HCT116 (cell line): ENCODE results near the gene LAMA1. TPM values are rescaled to one million over a fixed set of nuclear protein-coding genes. Genes with fewer than 3 reads are reported as not detected.

Experiments used
- ATAC-seq: fragments of 200-7000 bp; cut with Tn5 transposase; 2 replicates; pipeline ENCODE4 v1.9.1; 2020; ENCODE audit warnings: mild to moderate bottlenecking, moderate library complexity
- BruUV-seq: library from RNA; stranded (reverse); fragments of 400-500 nt; replicated peaks from 2 replicates; lab custom pipeline; 2021; lab: Mats Ljungman, UMichigan
- CTCF ChIA-PET: fragments of 300-600 bp; sonication (Branson Sonifier 250); formaldehyde crosslinking; loops from one replicate; lab custom pipeline; 2021; ENCODE audit warnings: antibody characterized with exemption; lab: Charles Lee
- POLR2A ChIA-PET: fragments of 300-600, 350-600 bp; sonication (Branson Sonifier 250); formaldehyde crosslinking; loops from one replicate; lab custom pipeline; 2021; ENCODE audit warnings: antibody characterized with exemption; lab: Charles Lee
- RAD21 ChIA-PET, 2 experiments: fragments of 300-600 bp; sonication (Branson Sonifier 250); formaldehyde crosslinking; loops; one replicate each; lab custom pipeline; 2023; ENCODE audit warnings: low total read pairs in 2 of 2; ENCODE audit not compliant: uncharacterized antibody in 2 of 2, unreplicated experiment in 2 of 2, low non-redundant PET in 1 of 2; lab: Charles Lee
- DNase-seq: peaks from one replicate; pipeline ENCODE4 v3.0.0-alpha.2; 2010; ENCODE audit warnings: low read depth, low spot score
- H2AFZ ChIP-seq: fragments of 200-600 bp; shearing (Covaris generic), sonication (generic); 2 replicates; pipeline ENCODE4 v1.6.1; 2017; ENCODE audit warnings: low read depth, mixed run types, mixed read lengths, antibody characterized with exemption, low read length; ENCODE audit not compliant: poor library complexity, severe bottlenecking
- H3K27ac ChIP-seq: 2 replicates; pipeline ENCODE4 v1.5.1; 2012; ENCODE audit warnings: low read depth, low read length
- H3K27me3 ChIP-seq: fragments of 200-600 bp; sonication (generic); 2 replicates; pipeline ENCODE4 v1.6.1; 2016; ENCODE audit warnings: mixed run types, low read length, mixed read lengths; ENCODE audit not compliant: insufficient read depth
- H3K36me3 ChIP-seq, 2 experiments: fragments of 200-500 bp in 1 of 2; fragments of 200-600 bp in 1 of 2; sonication (Bioruptor generic) in 1 of 2; sonication (generic) in 1 of 2; 2 replicates each; pipeline versions ENCODE4 v1.5.1 to v1.6.1; 2014 to 2016; ENCODE audit warnings: low read length in 2 of 2, inconsistent platforms in 1 of 2, mixed read lengths in 1 of 2, mixed run types in 1 of 2; ENCODE audit not compliant: insufficient read depth in 2 of 2, control insufficient read depth in 1 of 2
- H3K4me1 ChIP-seq, 2 experiments: fragments of 200-600 bp in 1 of 2; sonication (generic) in 1 of 2; 2 replicates each; pipeline versions ENCODE4 v1.5.1 to v1.6.1; 2012 to 2017; ENCODE audit warnings: low read length in 2 of 2, inconsistent platforms in 1 of 2, mild to moderate bottlenecking in 1 of 2, mixed read lengths in 1 of 2, mixed run types in 1 of 2, moderate library complexity in 1 of 2; ENCODE audit not compliant: insufficient read depth in 2 of 2, control insufficient read depth in 1 of 2
- H3K4me2 ChIP-seq: fragments of 200-600 bp; sonication (generic); 2 replicates; pipeline ENCODE4 v1.6.1; 2017; ENCODE audit warnings: mixed run types, low read length, mixed read lengths
- H3K4me3 ChIP-seq, 2 experiments: fragments of 200-600 bp in 1 of 2; sonication (generic) in 1 of 2; replicated peaks in 1 of 2; 2 replicates each; pipeline ENCODE4 v1.5.1; 2011 to 2016; ENCODE audit warnings: low read length in 2 of 2, control low read depth in 1 of 2, low read depth in 1 of 2, mild to moderate bottlenecking in 1 of 2, mixed read lengths in 1 of 2, mixed run types in 1 of 2
- H3K79me2 ChIP-seq: fragments of 200-600 bp; sonication (generic); 2 replicates; pipeline ENCODE4 v1.6.1; 2017; ENCODE audit warnings: mild to moderate bottlenecking, mixed run types, low read length, moderate library complexity, mixed read lengths; ENCODE audit not compliant: insufficient read depth
- H3K9ac ChIP-seq: fragments of 200-600 bp; sonication (generic); 2 replicates; pipeline ENCODE4 v1.6.1; 2016; ENCODE audit warnings: low read length, mixed read lengths
- H3K9me2 ChIP-seq: fragments of 200-600 bp; sonication (generic), shearing (Covaris generic); 2 replicates; pipeline ENCODE4 v1.6.1; 2017; ENCODE audit warnings: mixed run types, mild to moderate bottlenecking, moderate library complexity; ENCODE audit not compliant: insufficient read depth
- H3K9me3 ChIP-seq, 2 experiments: fragments of 200-500 bp in 1 of 2; fragments of 200-600 bp in 1 of 2; sonication (Bioruptor generic) in 1 of 2; sonication (generic) in 1 of 2; 2 replicates each; pipeline ENCODE4 v1.6.1; 2014 to 2017; ENCODE audit warnings: low read length in 2 of 2, mixed read lengths in 2 of 2, inconsistent platforms in 1 of 2, low read depth in 1 of 2, mild to moderate bottlenecking in 1 of 2, mixed run types in 1 of 2, moderate library complexity in 1 of 2; ENCODE audit not compliant: control insufficient read depth in 1 of 2, insufficient read depth in 1 of 2
- H4K20me1 ChIP-seq: fragments of 200-600 bp; sonication (generic), shearing (Covaris generic); 2 replicates; pipeline ENCODE4 v1.6.1; 2017; ENCODE audit warnings: mixed run types, mild to moderate bottlenecking, moderate library complexity; ENCODE audit not compliant: insufficient read depth
- ELF1 ChIP-seq: IDR thresholded peaks from 2 replicates; pipeline ENCODE4 v1.6.1; 2012; ENCODE audit warnings: low read depth, borderline replicate concordance
- EZH2 ChIP-seq: fragments of 200-600 bp; sonication (generic); IDR thresholded peaks from 2 replicates; pipeline ENCODE4 v1.6.1; 2017; ENCODE audit warnings: antibody characterized with exemption, mixed run types
- SIN3A ChIP-seq: IDR thresholded peaks from 2 replicates; pipeline ENCODE4 v1.6.1; 2012; ENCODE audit warnings: low read depth
- intact Hi-C: fragments of 100-400 bp; cut with micrococcal nuclease; formaldehyde crosslinking; loops from 2 replicates; pipeline ENCODE4 v1.10.0; 2022
- total RNA-seq: library from RNA; stranded (reverse); gene quantifications from one replicate; pipeline ENCODE4 v1.2.1, GENCODE V29; 2021; ENCODE audit not compliant: unreplicated experiment
- TF ChIP-seq, protein P1 (sequence below): IDR thresholded peaks from 2 replicates; pipeline ENCODE4 v1.6.1; 2011; ENCODE audit warnings: mild to moderate bottlenecking, low read length, moderate library complexity; ENCODE audit not compliant: insufficient replicate concordance; ENCODE audit errors: extremely low read depth
- TF ChIP-seq, protein P2 (sequence below): IDR thresholded peaks from 2 replicates; pipeline ENCODE4 v1.6.1; 2012; ENCODE audit warnings: low read depth
- TF ChIP-seq, protein P3 (sequence below), 3 experiments: fragments of 200-600 bp in 1 of 3; sonication (generic) in 1 of 3; IDR thresholded peaks in 2 of 3; conservative IDR thresholded peaks in 1 of 3; 2 replicates each; pipeline ENCODE4 v1.5.1; 2012 to 2017; ENCODE audit warnings: low read depth in 2 of 3, low read length in 2 of 3, antibody characterized with exemption in 1 of 3, borderline replicate concordance in 1 of 3, control low read depth in 1 of 3, mild to moderate bottlenecking in 1 of 3, mixed read lengths in 1 of 3, mixed run types in 1 of 3, moderate library complexity in 1 of 3; ENCODE audit not compliant: insufficient read depth in 1 of 3

LAMA1 gene
- total RNA-seq, 1 experiment from 2014 or later = 0.05 TPM

DNA sequence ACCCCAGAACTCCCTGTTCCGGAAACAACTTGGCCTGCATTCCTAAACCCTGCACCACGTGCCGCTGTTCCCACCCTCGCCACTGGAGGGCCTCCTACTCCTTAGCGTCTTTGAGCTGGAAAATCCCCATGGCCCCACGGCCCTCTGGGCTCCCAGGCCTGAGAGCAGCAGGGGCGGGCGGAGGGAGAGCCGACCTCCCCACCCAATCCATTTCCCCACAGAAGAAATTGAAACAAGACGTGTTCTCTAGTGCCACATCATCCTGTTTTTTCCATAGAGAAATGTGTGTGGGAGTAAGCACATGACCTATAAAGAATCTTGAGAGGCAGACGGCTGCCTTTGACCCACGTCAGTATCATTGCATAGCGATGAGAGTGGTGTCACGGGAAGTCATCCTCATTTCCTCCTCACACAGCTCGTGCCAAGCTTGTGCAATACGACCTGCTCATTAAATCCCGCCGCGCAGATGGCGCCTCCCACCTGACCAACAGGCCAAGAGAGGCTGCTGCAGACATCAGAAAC, 79.2 kb downstream of the LAMA1 start:
- Histone ChIP-seq H3K4me2 (no peak overlapping the region), H3K79me2 (no peaks in the 10 kb centered on the region), H3K4me3 (no peak overlapping the region), H3K27ac (no peak overlapping the region), H3K9ac (no peak overlapping the region), H3K27me3 (no peaks in the 10 kb centered on the region), H3K9me2 (no peaks in the 10 kb centered on the region), H3K9me3 (peaks cover 0 to 25% of the 10 kb centered on the region in 2 experiments; a peak in 1 of 4 replicates), H3K36me3 (no peaks in the 10 kb centered on the region), H3K4me1 (no peaks in the 10 kb centered on the region), H2AFZ (no peak overlapping the region), H4K20me1 (no peaks in the 10 kb centered on the region)
- no TSS peak for BruUV-seq
- DNase-seq = no peak
- RAD21 ChIA-PET = no interaction called here
- intact Hi-C loops = no loop called here
- CTCF ChIA-PET = interaction anchor here (1.0 to 1.5 kb wide), 2 partner anchors 136 to 139 kb away, joined by 6 to 12 read pairs; no protein-coding TSS in a partner anchor
- TF ChIP-seq, protein P1, sequence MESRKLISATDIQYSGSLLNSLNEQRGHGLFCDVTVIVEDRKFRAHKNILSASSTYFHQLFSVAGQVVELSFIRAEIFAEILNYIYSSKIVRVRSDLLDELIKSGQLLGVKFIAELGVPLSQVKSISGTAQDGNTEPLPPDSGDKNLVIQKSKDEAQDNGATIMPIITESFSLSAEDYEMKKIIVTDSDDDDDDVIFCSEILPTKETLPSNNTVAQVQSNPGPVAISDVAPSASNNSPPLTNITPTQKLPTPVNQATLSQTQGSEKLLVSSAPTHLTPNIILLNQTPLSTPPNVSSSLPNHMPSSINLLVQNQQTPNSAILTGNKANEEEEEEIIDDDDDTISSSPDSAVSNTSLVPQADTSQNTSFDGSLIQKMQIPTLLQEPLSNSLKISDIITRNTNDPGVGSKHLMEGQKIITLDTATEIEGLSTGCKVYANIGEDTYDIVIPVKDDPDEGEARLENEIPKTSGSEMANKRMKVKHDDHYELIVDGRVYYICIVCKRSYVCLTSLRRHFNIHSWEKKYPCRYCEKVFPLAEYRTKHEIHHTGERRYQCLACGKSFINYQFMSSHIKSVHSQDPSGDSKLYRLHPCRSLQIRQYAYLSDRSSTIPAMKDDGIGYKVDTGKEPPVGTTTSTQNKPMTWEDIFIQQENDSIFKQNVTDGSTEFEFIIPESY = no peak
- TF ChIP-seq, protein P2, sequence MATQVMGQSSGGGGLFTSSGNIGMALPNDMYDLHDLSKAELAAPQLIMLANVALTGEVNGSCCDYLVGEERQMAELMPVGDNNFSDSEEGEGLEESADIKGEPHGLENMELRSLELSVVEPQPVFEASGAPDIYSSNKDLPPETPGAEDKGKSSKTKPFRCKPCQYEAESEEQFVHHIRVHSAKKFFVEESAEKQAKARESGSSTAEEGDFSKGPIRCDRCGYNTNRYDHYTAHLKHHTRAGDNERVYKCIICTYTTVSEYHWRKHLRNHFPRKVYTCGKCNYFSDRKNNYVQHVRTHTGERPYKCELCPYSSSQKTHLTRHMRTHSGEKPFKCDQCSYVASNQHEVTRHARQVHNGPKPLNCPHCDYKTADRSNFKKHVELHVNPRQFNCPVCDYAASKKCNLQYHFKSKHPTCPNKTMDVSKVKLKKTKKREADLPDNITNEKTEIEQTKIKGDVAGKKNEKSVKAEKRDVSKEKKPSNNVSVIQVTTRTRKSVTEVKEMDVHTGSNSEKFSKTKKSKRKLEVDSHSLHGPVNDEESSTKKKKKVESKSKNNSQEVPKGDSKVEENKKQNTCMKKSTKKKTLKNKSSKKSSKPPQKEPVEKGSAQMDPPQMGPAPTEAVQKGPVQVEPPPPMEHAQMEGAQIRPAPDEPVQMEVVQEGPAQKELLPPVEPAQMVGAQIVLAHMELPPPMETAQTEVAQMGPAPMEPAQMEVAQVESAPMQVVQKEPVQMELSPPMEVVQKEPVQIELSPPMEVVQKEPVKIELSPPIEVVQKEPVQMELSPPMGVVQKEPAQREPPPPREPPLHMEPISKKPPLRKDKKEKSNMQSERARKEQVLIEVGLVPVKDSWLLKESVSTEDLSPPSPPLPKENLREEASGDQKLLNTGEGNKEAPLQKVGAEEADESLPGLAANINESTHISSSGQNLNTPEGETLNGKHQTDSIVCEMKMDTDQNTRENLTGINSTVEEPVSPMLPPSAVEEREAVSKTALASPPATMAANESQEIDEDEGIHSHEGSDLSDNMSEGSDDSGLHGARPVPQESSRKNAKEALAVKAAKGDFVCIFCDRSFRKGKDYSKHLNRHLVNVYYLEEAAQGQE = no peak
- TF ChIP-seq, protein P3, sequence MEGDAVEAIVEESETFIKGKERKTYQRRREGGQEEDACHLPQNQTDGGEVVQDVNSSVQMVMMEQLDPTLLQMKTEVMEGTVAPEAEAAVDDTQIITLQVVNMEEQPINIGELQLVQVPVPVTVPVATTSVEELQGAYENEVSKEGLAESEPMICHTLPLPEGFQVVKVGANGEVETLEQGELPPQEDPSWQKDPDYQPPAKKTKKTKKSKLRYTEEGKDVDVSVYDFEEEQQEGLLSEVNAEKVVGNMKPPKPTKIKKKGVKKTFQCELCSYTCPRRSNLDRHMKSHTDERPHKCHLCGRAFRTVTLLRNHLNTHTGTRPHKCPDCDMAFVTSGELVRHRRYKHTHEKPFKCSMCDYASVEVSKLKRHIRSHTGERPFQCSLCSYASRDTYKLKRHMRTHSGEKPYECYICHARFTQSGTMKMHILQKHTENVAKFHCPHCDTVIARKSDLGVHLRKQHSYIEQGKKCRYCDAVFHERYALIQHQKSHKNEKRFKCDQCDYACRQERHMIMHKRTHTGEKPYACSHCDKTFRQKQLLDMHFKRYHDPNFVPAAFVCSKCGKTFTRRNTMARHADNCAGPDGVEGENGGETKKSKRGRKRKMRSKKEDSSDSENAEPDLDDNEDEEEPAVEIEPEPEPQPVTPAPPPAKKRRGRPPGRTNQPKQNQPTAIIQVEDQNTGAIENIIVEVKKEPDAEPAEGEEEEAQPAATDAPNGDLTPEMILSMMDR (IDR thresholded peaks at IDR 0.05 in 2 of 3, conservative IDR thresholded peaks at IDR 0.05 in 1 of 3; ENCODE audit: borderline replicate concordance in 1 of 3, insufficient read depth in 1 of 3, low read depth in 2 of 3, low read length in 2 of 3) = peak in 2 of 3 experiments; percentile 24 to 43; a peak in 2 of 6 replicates
- TF ChIP-seq EZH2 (no peak), ELF1 (no peak), SIN3A (no peak)
- POLR2A ChIA-PET = no interaction called here
- ATAC-seq = no peak
